ENCODE data around the gene USH2A.
A peak's percentile ranks its signal among the peaks of the same experiment; 100 is the strongest.

Gene USH2A

DNA sequence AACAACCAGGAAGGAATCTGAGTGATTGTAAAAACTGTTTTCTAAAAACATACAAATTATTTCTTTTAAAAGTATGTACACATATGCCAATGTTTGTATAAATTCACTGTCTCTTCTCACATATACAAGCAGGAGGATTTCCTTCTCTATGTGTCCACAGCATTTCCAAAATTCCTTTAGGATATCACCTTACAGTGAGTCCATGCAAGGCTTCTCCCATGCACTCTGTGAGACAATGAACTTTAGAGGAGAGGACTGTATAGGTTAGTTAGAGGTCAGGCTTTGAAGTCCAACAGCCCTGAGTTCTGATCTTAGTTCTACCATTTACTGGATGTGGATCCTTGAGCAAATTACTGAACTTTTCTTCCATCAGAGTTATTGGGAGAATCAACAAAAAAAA, 34.1 kb upstream of the USH2A start:
- DNase-seq (ENCODE audit: low spot score): no peak
- no peak overlapping the region for H3K4me2 ChIP-seq (ENCODE audit: insufficient read depth, low read length, poor library complexity, severe bottlenecking)
- H3K27ac ChIP-seq (replicated peaks; ENCODE audit: low read length): no peak overlapping the region

GRCh38 chr1:216456682-216457081, 33.4 kb upstream of the USH2A start:
- H3K14ac ChIP-seq (ENCODE audit: low read length): no peak overlapping the region
- H3K4ac ChIP-seq (ENCODE audit: low read length): no peak overlapping the region
- no peaks in the 10 kb centered on the region for H3K36me3 ChIP-seq (replicated peaks in 1 of 2; ENCODE audit: control insufficient read depth in 2 of 2, insufficient read depth in 2 of 2, low read length in 2 of 2)
- H2AK5ac ChIP-seq (ENCODE audit: low read depth, low read length): no peak overlapping the region
- no peak overlapping the region for H2BK120ac ChIP-seq (ENCODE audit: low read depth, low read length)
- H3K18ac ChIP-seq (ENCODE audit: low read length): no peak overlapping the region
- no peak overlapping the region for H3K4me3 ChIP-seq (ENCODE audit: low read length in 2 of 2)
- no peaks in the 10 kb centered on the region for H3K79me1 ChIP-seq (ENCODE audit: low read depth, low read length)
- H2BK15ac ChIP-seq (ENCODE audit: low read length): no peak overlapping the region
- peaks cover 2 to 6% of the 10 kb centered on the region in 2 donors for H3K4me1 ChIP-seq (ENCODE audit: control insufficient read depth in 2 of 2, insufficient read depth in 1 of 2, low read depth in 1 of 2, low read length in 2 of 2)
- no peak overlapping the region for H4K91ac ChIP-seq (ENCODE audit: low read depth, low read length, poor library complexity)
- no peaks in the 10 kb centered on the region for H3K27me3 ChIP-seq (ENCODE audit: control insufficient read depth in 3 of 3, insufficient read depth in 3 of 3, low read depth in 1 of 3, low read length in 3 of 3)
- H3K9me3 ChIP-seq (replicated peaks in 1 of 2; ENCODE audit: control insufficient read depth in 2 of 2, insufficient read depth in 1 of 2, low read depth in 1 of 2, low read length in 2 of 2): no peaks in the 10 kb centered on the region
- no peak for DNase-seq (ENCODE audit: low spot score)
- H2BK12ac ChIP-seq (ENCODE audit: low read length): no peak overlapping the region
- no peak overlapping the region for H3K23ac ChIP-seq (ENCODE audit: low read depth, low read length, poor library complexity)
- no peak overlapping the region for H3K9ac ChIP-seq (ENCODE audit: low read depth, low read length, poor library complexity)
- no peak overlapping the region for H3K27ac ChIP-seq (replicated peaks; ENCODE audit: low read length)
- H2BK5ac ChIP-seq (ENCODE audit: low read length): no peak overlapping the region
- H2AFZ ChIP-seq (ENCODE audit: low read length): peak overlapping the region; percentile 76
- no peak overlapping the region for H3K4me2 ChIP-seq (ENCODE audit: insufficient read depth, low read length, poor library complexity, severe bottlenecking)
- no peak overlapping the region for H4K8ac ChIP-seq (ENCODE audit: low read depth, low read length)
- no CpG with 5 or more reads among the region's 3 CpGs for WGBS, 2 donors (ENCODE audit: extremely low coverage in 2 of 2, insufficient read length in 2 of 2, insufficient replicate concordance in 1 of 2)

More for the DNA sequence above, 34.1 kb upstream of the USH2A start:
- Histone ChIP-seq H4K91ac (ENCODE audit: low read depth, low read length, poor library complexity) (no peak overlapping the region), H2BK15ac (ENCODE audit: low read length) (no peak overlapping the region), H2BK5ac (ENCODE audit: low read length) (no peak overlapping the region), H3K79me1 (ENCODE audit: low read depth, low read length) (no peaks in the 10 kb centered on the region), H2AK5ac (ENCODE audit: low read depth, low read length) (no peak overlapping the region), H2BK120ac (ENCODE audit: low read depth, low read length) (no peak overlapping the region), H2AFZ (ENCODE audit: low read length) (no peak overlapping the region), H3K4ac (ENCODE audit: low read length) (no peak overlapping the region), H3K27me3 (ENCODE audit: control insufficient read depth in 3 of 3, insufficient read depth in 3 of 3, low read depth in 1 of 3, low read length in 3 of 3) (no peaks in the 10 kb centered on the region), H3K4me1 (ENCODE audit: control insufficient read depth in 2 of 2, insufficient read depth in 1 of 2, low read depth in 1 of 2, low read length in 2 of 2) (peaks cover 5 to 6% of the 10 kb centered on the region in 2 donors), H3K18ac (ENCODE audit: low read length) (no peak overlapping the region), H2BK12ac (ENCODE audit: low read length) (no peak overlapping the region), H4K8ac (ENCODE audit: low read depth, low read length) (no peak overlapping the region), H3K9me3 (replicated peaks in 1 of 2; ENCODE audit: control insufficient read depth in 2 of 2, insufficient read depth in 1 of 2, low read depth in 1 of 2, low read length in 2 of 2) (no peaks in the 10 kb centered on the region), H3K23ac (ENCODE audit: low read depth, low read length, poor library complexity) (no peak overlapping the region), H3K4me3 (ENCODE audit: low read length in 2 of 2) (no peak overlapping the region), H3K36me3 (replicated peaks in 1 of 2; ENCODE audit: control insufficient read depth in 2 of 2, insufficient read depth in 2 of 2, low read length in 2 of 2) (no peaks in the 10 kb centered on the region), H3K14ac (ENCODE audit: low read length) (no peak overlapping the region), H3K9ac (ENCODE audit: low read depth, low read length, poor library complexity) (no peak overlapping the region)

GRCh38 chr1:216453777-216454176, 30.5 kb upstream of the USH2A start:
- WGBS, 2 donors (ENCODE audit: extremely low coverage in 2 of 2, insufficient read length in 2 of 2, insufficient replicate concordance in 1 of 2): no CpG with 5 or more reads among the region's 2 CpGs
- Histone ChIP-seq H3K27ac (replicated peaks; ENCODE audit: low read length) (no peak overlapping the region), H4K91ac (ENCODE audit: low read depth, low read length, poor library complexity) (no peak overlapping the region)

GRCh38 chr1:216450227-216450626, 27.0 kb upstream of the USH2A start:
- Histone ChIP-seq H3K4ac (ENCODE audit: low read length) (no peak overlapping the region), H2BK15ac (ENCODE audit: low read length) (no peak overlapping the region), H2AFZ (ENCODE audit: low read length) (no peak overlapping the region), H2BK12ac (ENCODE audit: low read length) (no peak overlapping the region), H3K27me3 (ENCODE audit: control insufficient read depth in 3 of 3, insufficient read depth in 3 of 3, low read depth in 1 of 3, low read length in 3 of 3) (no peaks in the 10 kb centered on the region), H3K4me3 (ENCODE audit: low read length in 2 of 2) (no peak overlapping the region), H2AK5ac (ENCODE audit: low read depth, low read length) (no peak overlapping the region), H3K4me2 (ENCODE audit: insufficient read depth, low read length, poor library complexity, severe bottlenecking) (no peak overlapping the region), H3K9me3 (replicated peaks in 1 of 2; ENCODE audit: control insufficient read depth in 2 of 2, insufficient read depth in 1 of 2, low read depth in 1 of 2, low read length in 2 of 2) (no peaks in the 10 kb centered on the region), H2BK120ac (ENCODE audit: low read depth, low read length) (no peak overlapping the region), H3K79me1 (ENCODE audit: low read depth, low read length) (no peaks in the 10 kb centered on the region), H3K18ac (ENCODE audit: low read length) (no peak overlapping the region), H4K91ac (ENCODE audit: low read depth, low read length, poor library complexity) (no peak overlapping the region), H4K8ac (ENCODE audit: low read depth, low read length) (no peak overlapping the region), H3K4me1 (ENCODE audit: control insufficient read depth in 2 of 2, insufficient read depth in 1 of 2, low read depth in 1 of 2, low read length in 2 of 2) (no peaks in the 10 kb centered on the region), H2BK5ac (ENCODE audit: low read length) (no peak overlapping the region), H3K9ac (ENCODE audit: low read depth, low read length, poor library complexity) (no peak overlapping the region), H3K36me3 (replicated peaks in 1 of 2; ENCODE audit: control insufficient read depth in 2 of 2, insufficient read depth in 2 of 2, low read length in 2 of 2) (no peaks in the 10 kb centered on the region), H3K27ac (replicated peaks; ENCODE audit: low read length) (no peak overlapping the region), H3K23ac (ENCODE audit: low read depth, low read length, poor library complexity) (no peak overlapping the region), H3K14ac (ENCODE audit: low read length) (no peak overlapping the region)
- DNase-seq (ENCODE audit: low spot score): no peak
- WGBS, 2 donors (ENCODE audit: extremely low coverage in 2 of 2, insufficient read length in 2 of 2, insufficient replicate concordance in 1 of 2): no CpG with 5 or more reads among the region's 3 CpGs

More at GRCh38 chr1:216453777-216454176, 30.5 kb upstream of the USH2A start:
- Histone ChIP-seq H3K4me1 (ENCODE audit: control insufficient read depth in 2 of 2, insufficient read depth in 1 of 2, low read depth in 1 of 2, low read length in 2 of 2) (peaks cover 0 to 6% of the 10 kb centered on the region in 2 donors), H3K4ac (ENCODE audit: low read length) (no peak overlapping the region), H2AFZ (ENCODE audit: low read length) (no peak overlapping the region), H3K18ac (ENCODE audit: low read length) (no peak overlapping the region), H3K36me3 (replicated peaks in 1 of 2; ENCODE audit: control insufficient read depth in 2 of 2, insufficient read depth in 2 of 2, low read length in 2 of 2) (no peaks in the 10 kb centered on the region), H2BK12ac (ENCODE audit: low read length) (no peak overlapping the region), H3K27me3 (ENCODE audit: control insufficient read depth in 3 of 3, insufficient read depth in 3 of 3, low read depth in 1 of 3, low read length in 3 of 3) (no peaks in the 10 kb centered on the region), H3K79me1 (ENCODE audit: low read depth, low read length) (no peaks in the 10 kb centered on the region), H2BK120ac (ENCODE audit: low read depth, low read length) (no peak overlapping the region), H2AK5ac (ENCODE audit: low read depth, low read length) (no peak overlapping the region), H3K23ac (ENCODE audit: low read depth, low read length, poor library complexity) (no peak overlapping the region), H3K4me3 (ENCODE audit: low read length in 2 of 2) (no peak overlapping the region), H4K8ac (ENCODE audit: low read depth, low read length) (no peak overlapping the region), H2BK15ac (ENCODE audit: low read length) (no peak overlapping the region), H2BK5ac (ENCODE audit: low read length) (no peak overlapping the region), H3K9ac (ENCODE audit: low read depth, low read length, poor library complexity) (no peak overlapping the region), H3K14ac (ENCODE audit: low read length) (no peak overlapping the region), H3K9me3 (replicated peaks in 1 of 2; ENCODE audit: control insufficient read depth in 2 of 2, insufficient read depth in 1 of 2, low read depth in 1 of 2, low read length in 2 of 2) (no peaks in the 10 kb centered on the region), H3K4me2 (ENCODE audit: insufficient read depth, low read length, poor library complexity, severe bottlenecking) (no peak overlapping the region)
- DNase-seq (ENCODE audit: low spot score): no peak

Measured in neuronal stem cell (in vitro differentiated cells).